H9 (cell line): ENCODE data around the gene CHAF1A. TPM values are rescaled to one million over a fixed set of nuclear protein-coding genes. Genes with fewer than 3 reads are reported as not detected.

Experiments used
- DNase-seq: peaks from one replicate; pipeline ENCODE4 v3.0.0-alpha.2; 2017
- H2AFZ ChIP-seq: one replicate; pipeline ENCODE4 v1.6.1; 2013; ENCODE audit warnings: mild to moderate bottlenecking, low read length, control low read depth, moderate library complexity
- H2AK5ac ChIP-seq: 2 replicates; pipeline ENCODE4 v1.6.1; 2013; ENCODE audit warnings: low read length, control low read depth, mixed read lengths; ENCODE audit not compliant: insufficient read length
- H2BK120ac ChIP-seq: one replicate; pipeline ENCODE4 v1.6.1; 2013; ENCODE audit warnings: low read depth, mild to moderate bottlenecking, low read length, control low read depth, inconsistent platforms; ENCODE audit not compliant: poor library complexity, severe bottlenecking
- H2BK12ac ChIP-seq: 2 replicates; pipeline ENCODE4 v1.6.1; 2013; ENCODE audit warnings: low read length, control low read depth, mixed read lengths, low read depth; ENCODE audit not compliant: insufficient read length
- H2BK15ac ChIP-seq: 2 replicates; pipeline ENCODE4 v1.6.1; 2013; ENCODE audit warnings: low read depth, low read length, control low read depth
- H2BK20ac ChIP-seq: one replicate; pipeline ENCODE4 v1.6.1; 2013; ENCODE audit warnings: low read depth, mild to moderate bottlenecking, low read length, control low read depth, inconsistent platforms; ENCODE audit not compliant: poor library complexity, severe bottlenecking
- H2BK5ac ChIP-seq: 2 replicates; pipeline ENCODE4 v1.6.1; 2013; ENCODE audit warnings: low read length, control low read depth, mixed read lengths; ENCODE audit not compliant: insufficient read length
- H3K14ac ChIP-seq: 2 replicates; pipeline ENCODE4 v1.6.1; 2013; ENCODE audit warnings: low read length, control low read depth; ENCODE audit not compliant: insufficient read depth
- H3K18ac ChIP-seq: 2 replicates; pipeline ENCODE4 v1.6.1; 2013; ENCODE audit warnings: low read depth, mild to moderate bottlenecking, mixed read lengths, low read length, control low read depth; ENCODE audit not compliant: insufficient read length
- H3K23ac ChIP-seq: 2 replicates; pipeline ENCODE4 v1.6.1; 2013; ENCODE audit warnings: low read length, control low read depth, mixed read lengths, low read depth; ENCODE audit not compliant: insufficient read length
- H3K23me2 ChIP-seq: 2 replicates; pipeline ENCODE4 v1.6.1; 2013; ENCODE audit warnings: low read depth, mild to moderate bottlenecking, mixed read lengths, low read length, control low read depth; ENCODE audit not compliant: insufficient read length, poor library complexity, severe bottlenecking
- H3K27ac ChIP-seq: 2 replicates; pipeline ENCODE4 v1.5.1; 2013; ENCODE audit warnings: low read length, control low read depth, mixed read lengths, low read depth; ENCODE audit not compliant: insufficient read length
- H3K27me3 ChIP-seq: 2 replicates; pipeline ENCODE4 v1.6.1; 2013; ENCODE audit warnings: low read length, control low read depth, inconsistent platforms; ENCODE audit not compliant: insufficient read depth
- H3K4ac ChIP-seq: 2 replicates; pipeline ENCODE4 v1.6.1; 2013; ENCODE audit warnings: low read depth, mild to moderate bottlenecking, control low read depth, inconsistent platforms, low read length, moderate library complexity
- H3K4me1 ChIP-seq: 2 replicates; pipeline ENCODE4 v1.6.1; 2013; ENCODE audit warnings: low read length, control low read depth, inconsistent platforms; ENCODE audit not compliant: insufficient read depth
- H3K4me2 ChIP-seq: 2 replicates; pipeline ENCODE4 v1.6.1; 2013; ENCODE audit warnings: low read length, control low read depth, mixed read lengths; ENCODE audit not compliant: insufficient read length, insufficient read depth
- H3K56ac ChIP-seq: 2 replicates; pipeline ENCODE4 v1.6.1; 2013; ENCODE audit warnings: low read depth, mild to moderate bottlenecking, mixed read lengths, low read length, control low read depth; ENCODE audit not compliant: insufficient read length
- H3K79me1 ChIP-seq: 2 replicates; pipeline ENCODE4 v1.6.1; 2013; ENCODE audit warnings: low read depth, mild to moderate bottlenecking, moderate library complexity, low read length, control low read depth, inconsistent platforms; ENCODE audit not compliant: insufficient read depth, poor library complexity, severe bottlenecking
- H3K79me2 ChIP-seq: 2 replicates; pipeline ENCODE4 v1.6.1; 2013; ENCODE audit warnings: low read length, control low read depth, inconsistent platforms; ENCODE audit not compliant: insufficient read depth
- H3K9ac ChIP-seq: 2 replicates; pipeline ENCODE4 v1.6.1; 2013; ENCODE audit warnings: low read length, control low read depth, mixed read lengths; ENCODE audit not compliant: insufficient read length; ENCODE audit errors: extremely low read depth
- H3K9me3 ChIP-seq: one replicate; pipeline ENCODE4 v1.6.1; 2013; ENCODE audit warnings: low read depth, low read length, inconsistent platforms; ENCODE audit not compliant: control insufficient read depth
- H3T11ph ChIP-seq: one replicate; pipeline ENCODE4 v1.6.1; 2013; ENCODE audit warnings: mild to moderate bottlenecking, low read length, control low read depth, inconsistent platforms
- H4K20me1 ChIP-seq: one replicate; pipeline ENCODE4 v1.6.1; 2013; ENCODE audit not compliant: control insufficient read depth, insufficient read length, insufficient read depth
- H4K5ac ChIP-seq: 2 replicates; pipeline ENCODE4 v1.6.1; 2013; ENCODE audit warnings: low read depth, mild to moderate bottlenecking, mixed read lengths, low read length, control low read depth; ENCODE audit not compliant: insufficient read length
- H4K8ac ChIP-seq: replicated peaks from 2 replicates; pipeline ENCODE4 v1.6.1; 2013; ENCODE audit warnings: low read length, control low read depth, mixed read lengths, low read depth; ENCODE audit not compliant: insufficient read length
- H4K91ac ChIP-seq: 2 replicates; pipeline ENCODE4 v1.6.1; 2013; ENCODE audit warnings: low read depth, mild to moderate bottlenecking, moderate library complexity, mixed read lengths, low read length, control low read depth; ENCODE audit not compliant: insufficient read length
- H3K27ac Mint-ChIP-seq, 3 experiments: 2 replicates in 2 of 3; 3 replicates in 1 of 3; pipeline ENCODE4 v1.8.0; 2020 to 2021; ENCODE audit warnings: mixed read lengths in 3 of 3, mild to moderate bottlenecking in 1 of 3, moderate library complexity in 1 of 3
- H3K27me3 Mint-ChIP-seq: 2 replicates; pipeline ENCODE4 v1.8.0; 2021; ENCODE audit warnings: low read depth, mild to moderate bottlenecking, moderate library complexity, mixed read lengths
- H3K36me3 Mint-ChIP-seq, 3 experiments: 2 replicates in 2 of 3; 3 replicates in 1 of 3; pipeline ENCODE4 v1.8.0; 2020 to 2021; ENCODE audit warnings: low read depth in 3 of 3, mixed read lengths in 3 of 3; ENCODE audit not compliant: insufficient read depth in 1 of 3
- H3K4me1 Mint-ChIP-seq, 2 experiments: 2 replicates each; pipeline ENCODE4 v1.8.0; 2020; ENCODE audit warnings: mixed read lengths in 2 of 2
- H3K4me3 Mint-ChIP-seq, 2 experiments: 2 replicates in 1 of 2; 3 replicates in 1 of 2; pipeline ENCODE4 v1.8.0; 2020 to 2021; ENCODE audit warnings: mild to moderate bottlenecking in 2 of 2, mixed read lengths in 2 of 2, moderate library complexity in 1 of 2
- H3K9me3 Mint-ChIP-seq, 2 experiments: 2 replicates in 1 of 2; 3 replicates in 1 of 2; pipeline ENCODE4 v1.8.0; 2020; ENCODE audit warnings: mild to moderate bottlenecking in 2 of 2, mixed read lengths in 2 of 2, moderate library complexity in 1 of 2
- CTCF ChIP-seq: fragments of 200-600 bp; sonication (generic); conservative IDR thresholded peaks from 3 replicates; pipeline ENCODE4 v1.8.0; 2021; ENCODE audit warnings: antibody characterized with exemption, mild to moderate bottlenecking
- WGBS: extraction: QIAGEN DNeasy Blood & Tissue Kit; methylation state at CpG from one replicate; pipeline ENCODE4 v1.1.7; 2013; ENCODE audit warnings: missing lambda C conversion rate, low lambda C conversion rate, mixed read lengths; ENCODE audit not compliant: insufficient read length; ENCODE audit errors: extremely low coverage; 5-methylcytosine and 5-hydroxymethylcytosine counted together
- total RNA-seq: library from RNA; stranded (reverse); gene quantifications from 2 replicates; pipeline ENCODE4 v1.2.1, GENCODE V29; 2021

The CHAF1A gene
- total RNA-seq, 1 experiment from 2014 or later: 143 TPM

- Histone ChIP-seq H3T11ph (no peak overlapping the region), H3K23me2 (no peaks in the 10 kb centered on the region), H3K27ac (no peak overlapping the region), H2BK120ac (no peak overlapping the region), H4K91ac (no peak overlapping the region), H3K4me1 (no peaks in the 10 kb centered on the region; the same call in 1 of the 2 replicates), H3K79me1 (peaks cover 6% of the 10 kb centered on the region), H2BK5ac (no peak overlapping the region), H3K23ac (no peak overlapping the region), H3K27me3 (no peaks in the 10 kb centered on the region), H4K5ac (no peak overlapping the region), H3K9me3 (no peaks in the 10 kb centered on the region), H3K14ac (no peak overlapping the region; the same call in 1 of the 2 replicates), H2AK5ac (no peak overlapping the region), H3K18ac (no peak overlapping the region), H2BK12ac (no peak overlapping the region), H4K20me1 (no peaks in the 10 kb centered on the region), H3K56ac (no peak overlapping the region), H4K8ac (no peak overlapping the region), H3K4me2 (no peak overlapping the region), H3K9ac (no peak overlapping the region), H3K79me2 (peaks cover 12% of the 10 kb centered on the region; the same call in 1 of the 2 replicates), H3K4ac (no peak overlapping the region), H2BK15ac (no peak overlapping the region), H2AFZ (no peak overlapping the region), H2BK20ac (no peak overlapping the region)
- WGBS: no CpG with 5 or more reads among the region's 9 CpGs
- Mint-ChIP-seq H3K27ac (peak overlapping the region in 2 of 3 experiments; percentile 7 to 28; a peak in 2 of 7 replicates), H3K36me3 (peaks cover 3 to 14% (median 5%) of the 10 kb centered on the region in 3 experiments; a peak in 5 of 7 replicates), H3K9me3 (no peaks in the 10 kb centered on the region), H3K4me1 (peaks cover 26 to 50% of the 10 kb centered on the region in 2 experiments), H3K4me3 (no peak overlapping the region), H3K27me3 (no peaks in the 10 kb centered on the region; the same call in 1 of the 2 replicates)
- DNase-seq: no peak
- no peak for TF ChIP-seq CTCF
These were observed 13.4 kb upstream of the CHAF1A start for GRCh38 chr19:4389064-4389375.
